HUES64 (cell line): ENCODE measurements around the gene ZXDC.
A peak's percentile ranks its signal among the peaks of the same experiment; 100 is the strongest.

Source experiments
- H3K27ac ChIP-seq: 2 replicates; pipeline ENCODE4 v1.7.0; 2013; ENCODE audit warnings: low read depth, low read length, inconsistent platforms
- H3K27me3 ChIP-seq: 2 replicates; pipeline ENCODE4 v1.6.1; 2013; ENCODE audit warnings: mild to moderate bottlenecking, low read length; ENCODE audit not compliant: insufficient read depth
- H3K36me3 ChIP-seq: 2 replicates; pipeline ENCODE4 v1.6.1; 2013; ENCODE audit warnings: mild to moderate bottlenecking, low read length; ENCODE audit not compliant: insufficient read depth
- H3K4me1 ChIP-seq: 2 replicates; pipeline ENCODE4 v1.6.1; 2013; ENCODE audit warnings: mild to moderate bottlenecking, low read length, moderate library complexity; ENCODE audit not compliant: insufficient read depth
- H3K4me3 ChIP-seq: 2 replicates; pipeline ENCODE4 v1.5.1; 2013; ENCODE audit warnings: mild to moderate bottlenecking, low read length, moderate library complexity
- H3K9ac ChIP-seq: 2 replicates; pipeline ENCODE4 v1.6.1; 2013; ENCODE audit warnings: mild to moderate bottlenecking, low read depth, low read length
- H3K9me3 ChIP-seq: 2 replicates; pipeline ENCODE4 v1.6.1; 2013; ENCODE audit warnings: low read depth, low read length; ENCODE audit not compliant: insufficient read depth
- WGBS: fragments of 150-250, 120-280 bp; methylation state at CpG from one replicate; pipeline ENCODE4 v1.1.7; 2013; ENCODE audit warnings: missing lambda C conversion rate; 5-methylcytosine and 5-hydroxymethylcytosine counted together

Gene ZXDC

DNA sequence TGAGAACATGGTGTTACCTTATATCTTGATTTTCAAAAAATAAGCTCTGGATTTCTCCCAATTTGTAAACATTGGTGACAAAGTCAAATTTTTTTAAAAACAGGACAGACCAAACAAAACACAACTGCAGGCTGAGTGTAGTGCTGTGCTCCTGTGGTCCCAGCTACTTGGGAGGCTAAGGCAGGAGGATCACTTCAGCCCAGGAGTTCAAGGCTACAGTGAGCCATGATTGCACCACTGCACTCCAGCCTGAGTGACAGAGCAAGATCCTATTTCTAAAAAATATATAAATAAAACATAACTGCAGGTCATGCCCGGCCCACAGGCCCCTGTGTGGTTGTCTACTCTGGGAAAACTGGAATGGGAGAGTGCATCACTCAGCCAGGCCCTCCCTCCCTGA, 4.0 kb upstream of the ZXDC start:
- H3K4me3 ChIP-seq, result no peak overlapping the region
- H3K27ac ChIP-seq, result no peak overlapping the region
- H3K9ac ChIP-seq, result no peak overlapping the region
- H3K9me3 ChIP-seq, result no peaks in the 10 kb centered on the region
- peaks cover 14% of the 10 kb centered on the region for H3K4me1 ChIP-seq
- no peaks in the 10 kb centered on the region for H3K27me3 ChIP-seq
- WGBS, result 79% methylated on average over 1 of the region's 1 CpG
- no peaks in the 10 kb centered on the region for H3K36me3 ChIP-seq

DNA sequence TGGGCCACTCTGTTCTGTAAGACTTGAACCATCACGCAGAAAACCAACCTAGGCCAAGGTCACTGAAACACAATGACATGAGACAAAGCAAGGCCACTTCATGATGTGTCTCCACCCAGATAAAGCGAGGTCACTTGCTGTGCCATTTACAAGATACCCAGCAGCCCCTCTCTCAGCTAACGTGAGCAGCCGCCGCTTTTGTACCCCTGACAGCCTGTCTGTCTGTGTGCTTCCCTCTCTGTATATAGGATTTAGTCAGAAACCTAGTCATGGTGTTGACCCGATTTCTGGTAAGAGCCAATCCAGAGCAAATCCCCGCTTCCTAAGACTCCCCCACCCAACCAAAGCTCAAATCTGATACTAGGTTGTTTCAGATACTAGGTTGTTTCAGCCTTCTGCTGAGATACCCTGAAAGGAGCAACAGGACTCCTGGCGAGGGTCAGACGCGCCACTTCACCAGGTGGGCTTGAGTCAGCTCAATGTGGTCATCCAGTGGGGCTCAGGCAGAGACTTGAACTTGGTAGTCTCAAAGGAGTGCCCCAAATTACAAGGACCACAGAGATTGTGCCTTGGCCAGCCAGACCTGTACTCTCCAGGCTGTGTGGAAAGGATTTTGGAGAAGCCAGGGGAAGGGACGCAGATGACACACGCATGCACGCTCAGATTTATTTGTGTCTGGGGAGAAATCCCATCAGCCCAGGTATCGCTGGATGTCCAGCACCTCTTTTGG, 3.1 kb upstream of the ZXDC start:
- no peak overlapping the region for H3K27ac ChIP-seq
- H3K4me1 ChIP-seq, result peaks cover 12% of the 10 kb centered on the region
- H3K36me3 ChIP-seq, result no peaks in the 10 kb centered on the region
- no peaks in the 10 kb centered on the region for H3K27me3 ChIP-seq
- 95% methylated on average over 13 of the region's 14 CpGs for WGBS
- H3K4me3 ChIP-seq, result no peak overlapping the region
- H3K9me3 ChIP-seq, result no peaks in the 10 kb centered on the region
- H3K9ac ChIP-seq, result no peak overlapping the region

DNA sequence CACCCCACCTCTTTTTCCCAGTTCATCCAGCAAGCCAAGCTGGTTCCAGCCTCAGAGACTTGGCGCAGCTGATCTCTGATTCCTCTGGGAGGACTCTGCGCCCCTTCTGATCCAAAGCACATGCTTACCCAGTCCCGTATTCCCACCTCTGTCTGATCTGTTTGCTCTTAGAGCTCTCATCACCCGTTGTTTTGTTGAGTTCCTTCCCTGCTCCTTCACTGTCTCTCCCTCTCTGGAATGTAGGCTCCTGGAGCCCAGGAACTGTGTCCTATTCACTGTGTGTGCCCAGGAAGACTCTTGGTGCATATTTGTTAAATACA, 1.3 kb upstream of the ZXDC start:
- Histone ChIP-seq H3K36me3 (peaks cover under 1% of the 10 kb centered on the region; the same call in 1 of the 2 replicates), H3K27me3 (no peaks in the 10 kb centered on the region), H3K4me1 (peaks cover 21% of the 10 kb centered on the region), H3K27ac (no peak overlapping the region), H3K4me3 (0 out of 2 replicates have a peak overlapping the region, but pooled peaks have one; percentile 77), H3K9me3 (no peaks in the 10 kb centered on the region), H3K9ac (no peak overlapping the region)
- WGBS, result 66% methylated on average over 4 of the region's 4 CpGs

DNA sequence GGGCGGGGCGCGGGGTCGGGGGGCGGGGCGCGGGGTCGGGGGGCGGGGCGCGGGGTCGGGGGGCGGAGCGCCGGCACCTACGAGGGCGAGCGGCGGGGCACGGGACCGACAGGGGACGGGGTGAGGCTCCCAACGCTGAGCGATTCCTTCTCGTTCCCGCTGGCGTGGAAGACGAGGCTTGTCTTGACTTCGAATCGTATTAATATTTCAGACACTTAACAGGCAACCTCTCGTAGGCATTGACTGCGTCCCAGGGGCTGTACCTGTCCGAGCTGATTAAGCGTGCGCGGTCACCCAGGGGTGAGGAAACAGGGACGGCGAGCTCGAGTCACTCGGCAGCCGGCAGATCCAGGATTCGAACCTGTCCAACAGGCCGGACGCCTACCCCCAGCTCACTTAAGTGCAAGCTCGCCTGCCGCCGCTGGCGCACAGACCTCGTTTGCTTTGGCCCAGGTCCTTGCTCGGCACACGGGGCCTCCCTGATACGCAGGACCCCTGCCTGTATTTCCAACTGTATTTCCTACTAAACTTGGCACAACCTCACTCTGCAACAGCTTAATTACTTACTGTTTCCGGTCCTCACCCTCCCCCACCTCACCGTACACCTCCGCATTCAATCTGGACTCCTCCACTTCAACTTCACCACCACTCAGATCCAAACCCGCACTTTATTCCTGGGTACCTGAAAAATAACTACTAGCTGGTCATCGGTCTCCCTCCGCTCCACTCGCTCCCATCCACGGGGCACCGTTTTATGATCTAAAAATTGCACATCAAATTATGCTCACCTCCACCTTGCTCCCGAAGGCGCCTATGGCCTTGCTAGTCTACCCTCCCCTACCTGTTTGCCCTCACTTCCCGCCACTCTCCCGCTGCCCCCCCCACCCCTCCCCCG, 722 bp upstream of the ZXDC start:
- H3K4me1 ChIP-seq, result peaks cover 21% of the 10 kb centered on the region
- H3K36me3 ChIP-seq, result peaks cover 7% of the 10 kb centered on the region
- 19% methylated on average over 61 of the region's 66 CpGs for WGBS
- no peaks in the 10 kb centered on the region for H3K9me3 ChIP-seq
- peak overlapping the region; percentile 77 for H3K4me3 ChIP-seq
- peak overlapping the region; percentile 73; the same call in 1 of the 2 replicates for H3K27ac ChIP-seq
- H3K27me3 ChIP-seq, result no peaks in the 10 kb centered on the region
- H3K9ac ChIP-seq, result peak overlapping the region; percentile 66

DNA sequence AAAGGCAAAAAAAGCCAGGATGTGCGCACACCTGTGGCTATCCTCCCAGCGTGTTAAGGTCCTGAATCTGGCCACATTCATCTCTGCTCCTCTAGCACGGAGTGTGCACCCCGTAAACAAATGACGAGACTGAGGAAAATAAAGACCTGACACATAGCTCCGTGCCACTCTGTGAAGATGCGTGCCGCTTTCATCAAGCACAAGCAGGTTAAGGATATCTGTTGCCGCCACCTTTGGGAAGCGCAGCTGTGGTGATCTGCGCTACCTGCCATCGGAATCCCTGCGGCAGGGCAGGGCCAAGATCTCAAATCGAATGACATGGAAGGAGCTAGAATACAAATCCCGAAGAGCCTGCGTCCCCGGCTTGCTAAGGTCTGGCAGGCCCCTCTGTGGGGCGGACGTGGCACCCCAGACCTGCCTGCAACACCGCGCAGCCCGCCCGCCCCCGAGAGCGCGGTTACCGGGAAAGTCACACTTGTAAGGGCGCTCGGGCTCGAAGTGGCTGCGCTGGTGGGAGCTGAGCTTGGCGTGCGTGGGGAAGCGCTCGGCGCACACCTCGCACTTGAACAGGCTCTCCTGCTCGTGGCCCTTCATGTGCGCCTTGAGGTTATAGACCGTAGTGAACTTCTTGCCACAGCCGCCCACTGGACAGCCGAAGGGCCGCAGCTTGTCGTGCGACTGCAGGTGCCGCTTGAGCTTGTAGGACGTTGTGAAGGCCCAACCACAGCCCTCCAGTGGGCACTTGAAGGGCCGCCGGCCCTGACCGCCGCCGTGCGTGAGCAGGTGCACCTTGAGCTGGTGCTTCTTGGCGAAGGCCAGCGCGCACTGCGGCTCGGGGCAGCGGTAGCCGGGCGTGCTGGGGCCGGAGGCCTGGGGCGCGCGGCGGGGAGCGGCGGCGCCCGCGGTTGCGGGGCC, 936 bp downstream of the ZXDC start:
- Histone ChIP-seq H3K36me3 (peaks cover 24% of the 10 kb centered on the region), H3K9ac (peak overlapping the region; percentile 92), H3K27ac (peak overlapping the region; percentile 89; the same call in 1 of the 2 replicates), H3K9me3 (no peaks in the 10 kb centered on the region), H3K4me1 (peaks cover 21% of the 10 kb centered on the region), H3K27me3 (no peaks in the 10 kb centered on the region), H3K4me3 (peak overlapping the region; percentile 87)
- WGBS, result 6% methylated on average over 72 of the region's 72 CpGs

DNA sequence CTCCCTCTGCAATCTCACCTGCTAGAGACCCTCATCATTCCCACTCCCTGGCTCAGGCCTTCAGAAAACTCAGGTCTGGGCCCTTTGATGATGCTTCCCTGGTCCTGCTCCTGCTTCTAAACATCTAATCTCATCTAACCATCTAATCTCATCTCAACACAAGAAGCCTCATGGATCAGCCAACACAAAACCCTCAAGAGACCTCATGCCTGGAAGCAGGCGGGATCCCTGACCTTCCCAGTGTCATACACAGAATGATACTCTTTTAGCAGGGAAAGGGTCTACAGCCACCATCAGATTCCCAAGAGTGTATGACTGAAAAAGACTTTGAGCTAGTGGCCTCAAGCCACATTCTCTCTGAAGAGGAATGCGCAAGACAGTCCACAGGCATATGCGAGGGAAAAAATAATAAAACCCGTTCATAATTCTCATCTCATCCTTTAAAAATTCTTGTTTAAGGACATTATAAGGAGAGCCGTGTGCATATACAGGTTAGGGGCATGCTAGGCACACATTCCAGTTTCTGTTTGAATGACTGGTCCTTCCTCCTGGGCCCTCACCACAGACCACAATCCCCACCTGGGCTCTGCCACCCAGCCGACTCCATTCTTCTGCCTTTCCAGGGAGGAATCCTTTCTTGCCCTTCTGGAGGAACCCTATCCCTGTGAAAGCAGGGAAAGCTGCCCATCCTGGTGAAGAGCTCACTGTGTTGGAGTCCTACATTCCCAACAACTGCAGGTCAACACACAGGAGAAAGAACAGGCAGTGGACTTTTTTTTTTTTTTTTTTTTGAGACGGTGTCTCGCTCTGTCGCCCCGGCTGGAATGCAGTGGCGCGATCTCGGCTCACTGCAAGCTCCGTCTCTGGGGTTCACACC, 2.2 kb downstream of the ZXDC start:
- no peak overlapping the region for H3K27ac ChIP-seq
- 0 out of 2 replicates have a peak overlapping the region, but pooled peaks have one; percentile 1 for H3K4me3 ChIP-seq
- no peaks in the 10 kb centered on the region for H3K9me3 ChIP-seq
- H3K36me3 ChIP-seq, result peaks cover 36% of the 10 kb centered on the region
- peaks cover 21% of the 10 kb centered on the region for H3K4me1 ChIP-seq
- no peak overlapping the region for H3K9ac ChIP-seq
- WGBS, result 92% methylated on average over 14 of the region's 14 CpGs
- H3K27me3 ChIP-seq, result no peaks in the 10 kb centered on the region

DNA sequence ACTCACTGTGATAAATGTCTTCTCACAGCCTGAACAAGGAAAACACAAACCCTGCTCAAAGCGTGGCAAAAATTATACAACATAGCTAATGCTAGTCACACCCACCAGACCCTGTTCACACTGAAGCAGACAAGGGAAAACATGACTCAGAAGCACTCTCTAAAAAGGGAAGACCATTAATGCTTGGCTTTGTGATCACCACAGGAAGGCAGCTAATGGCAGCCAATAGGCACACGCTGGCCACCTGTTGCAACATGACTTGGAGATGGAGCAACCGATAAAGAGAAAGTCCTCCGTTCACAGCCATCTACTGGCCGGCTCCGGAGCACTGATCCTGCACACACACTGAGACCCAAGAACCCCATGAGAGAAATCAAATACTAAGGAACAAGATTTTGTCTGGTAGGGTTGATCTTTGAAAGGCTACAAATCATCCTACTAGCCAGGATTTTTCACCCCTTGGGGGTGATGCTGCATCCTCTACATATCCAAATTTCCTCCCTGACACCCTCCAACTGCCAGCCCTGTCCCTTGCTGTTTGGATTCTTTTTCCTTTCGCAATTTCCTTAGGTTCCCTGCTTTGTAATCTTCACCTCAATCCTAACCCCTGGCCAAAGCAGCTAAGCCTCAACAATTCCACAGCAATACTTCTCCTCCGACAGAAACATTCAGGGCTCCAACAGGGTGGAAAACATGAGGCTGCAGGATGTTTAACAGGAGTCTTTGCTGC, 3.2 kb downstream of the ZXDC start:
- Histone ChIP-seq H3K27ac (no peak overlapping the region), H3K27me3 (no peaks in the 10 kb centered on the region), H3K4me1 (peaks cover 21% of the 10 kb centered on the region), H3K9me3 (no peaks in the 10 kb centered on the region), H3K9ac (no peak overlapping the region), H3K4me3 (no peak overlapping the region), H3K36me3 (peaks cover 47% of the 10 kb centered on the region)
- 82% methylated on average over 8 of the region's 8 CpGs for WGBS

DNA sequence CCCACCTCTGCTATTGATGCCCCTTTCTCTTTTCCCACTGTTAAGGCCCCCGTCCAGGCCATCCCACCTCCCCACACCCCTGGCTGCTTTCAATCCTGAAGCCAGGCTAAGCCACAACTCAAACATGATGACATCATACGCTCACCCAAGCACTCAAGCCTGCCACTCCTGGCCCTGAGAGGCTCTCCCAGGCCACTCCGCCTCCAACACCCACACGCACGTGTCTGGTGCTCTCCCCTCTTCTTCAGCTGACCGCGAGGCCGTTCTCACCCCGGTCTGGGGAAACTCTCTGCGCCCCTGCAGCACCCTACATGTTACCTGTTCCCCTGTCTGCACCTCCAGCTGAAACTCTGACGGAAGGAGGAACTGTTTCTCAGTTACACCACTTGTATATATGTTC, 6.2 kb downstream of the ZXDC start:
- Histone ChIP-seq H3K27me3 (no peaks in the 10 kb centered on the region), H3K27ac (no peak overlapping the region), H3K9me3 (no peaks in the 10 kb centered on the region), H3K36me3 (peaks cover 76% of the 10 kb centered on the region), H3K4me1 (peaks cover 13% of the 10 kb centered on the region), H3K9ac (no peak overlapping the region), H3K4me3 (no peak overlapping the region)
- WGBS, result 96% methylated on average over 11 of the region's 11 CpGs

DNA sequence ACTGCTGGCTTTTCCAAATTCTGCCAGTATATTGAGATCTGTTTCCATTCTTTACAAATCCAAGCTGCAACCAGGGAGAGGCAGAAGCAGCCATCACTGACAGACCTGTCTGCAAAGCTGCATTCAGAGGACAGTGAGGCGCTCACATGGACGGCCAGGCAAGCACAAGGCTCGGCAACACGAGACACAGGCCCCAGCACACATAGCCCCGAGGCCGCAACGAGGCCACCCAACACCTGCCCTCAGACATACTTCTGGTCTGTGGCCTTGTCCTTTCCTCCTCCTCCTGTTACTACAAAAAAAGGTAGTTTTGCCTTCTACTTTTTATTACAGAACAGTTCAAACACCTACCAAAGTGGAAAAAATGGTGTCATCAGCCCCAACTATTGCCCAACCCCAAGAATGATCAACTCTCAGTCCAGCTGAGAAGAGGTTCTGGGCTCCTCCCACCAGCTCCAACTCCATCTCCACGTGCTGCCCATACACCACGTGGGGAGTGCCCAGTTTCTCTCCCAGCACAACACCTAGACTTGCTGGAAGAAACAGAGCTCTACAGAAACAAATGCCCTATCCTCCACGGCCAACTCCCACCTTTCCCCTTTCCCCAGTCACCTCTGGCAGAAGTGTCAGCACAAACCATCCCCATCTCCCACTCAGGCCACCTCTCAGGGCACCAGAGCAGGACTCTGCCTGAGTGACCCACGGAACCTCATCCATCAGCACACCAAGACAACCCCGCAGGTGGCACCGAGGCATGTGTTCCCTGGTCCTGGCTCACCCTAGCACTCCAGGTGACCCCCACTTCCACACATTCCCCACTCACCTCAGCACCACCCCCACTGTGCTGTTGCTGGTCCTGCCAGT, 7.4 kb downstream of the ZXDC start:
- 89% methylated on average over 13 of the region's 13 CpGs for WGBS
- H3K9ac ChIP-seq, result no peak overlapping the region
- no peaks in the 10 kb centered on the region for H3K27me3 ChIP-seq
- no peak overlapping the region for H3K4me3 ChIP-seq
- H3K36me3 ChIP-seq, result peaks cover 88% of the 10 kb centered on the region
- H3K4me1 ChIP-seq, result peaks cover 5% of the 10 kb centered on the region
- no peak overlapping the region for H3K27ac ChIP-seq
- H3K9me3 ChIP-seq, result no peaks in the 10 kb centered on the region
